ENCODE results near the gene BCAS1.

Gene BCAS1

GRCh38 chr20:54047720-54048119 is 22.7 kb downstream of the BCAS1 start:
- no peaks in the 10 kb centered on the region for H3K4me1 ChIP-seq (ENCODE audit: insufficient read depth, low read length)
- no peak overlapping the region for H2AFZ ChIP-seq (ENCODE audit: low read depth, low read length)
- no peaks in the 10 kb centered on the region for H3K36me3 ChIP-seq (ENCODE audit: insufficient read depth, low read length)
- no peaks in the 10 kb centered on the region for H3K27me3 ChIP-seq (ENCODE audit: insufficient read depth, low read length)
- H3K4me3 ChIP-seq (ENCODE audit: low read length), result no peak overlapping the region
- H3K9me3 ChIP-seq (ENCODE audit: low read length), result peaks cover 1% of the 10 kb centered on the region

DNA sequence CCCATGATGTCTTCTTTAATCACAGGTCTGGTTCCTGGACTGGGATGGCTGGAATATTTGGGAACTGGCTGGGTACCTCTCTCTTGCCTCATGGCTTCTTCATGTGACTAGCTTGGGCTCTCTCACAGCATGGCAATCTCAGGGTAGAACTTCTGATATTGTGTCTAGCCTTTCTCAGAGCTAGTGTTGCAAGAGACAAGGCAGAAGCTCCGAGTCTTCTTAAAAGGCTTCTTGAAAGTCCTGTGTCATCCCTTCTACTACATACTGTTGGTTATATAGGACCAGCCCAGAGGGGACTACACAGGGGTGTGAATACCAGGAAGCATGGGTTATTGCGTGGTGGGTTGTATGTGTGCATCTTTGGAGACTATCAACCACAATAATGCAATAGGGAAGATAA is 23.3 kb downstream of the BCAS1 start:
- H2AFZ ChIP-seq (ENCODE audit: low read depth, low read length), result no peak overlapping the region
- H3K27me3 ChIP-seq (ENCODE audit: insufficient read depth, low read length), result no peaks in the 10 kb centered on the region
- no peak overlapping the region for H3K4me3 ChIP-seq (ENCODE audit: low read length)

DNA sequence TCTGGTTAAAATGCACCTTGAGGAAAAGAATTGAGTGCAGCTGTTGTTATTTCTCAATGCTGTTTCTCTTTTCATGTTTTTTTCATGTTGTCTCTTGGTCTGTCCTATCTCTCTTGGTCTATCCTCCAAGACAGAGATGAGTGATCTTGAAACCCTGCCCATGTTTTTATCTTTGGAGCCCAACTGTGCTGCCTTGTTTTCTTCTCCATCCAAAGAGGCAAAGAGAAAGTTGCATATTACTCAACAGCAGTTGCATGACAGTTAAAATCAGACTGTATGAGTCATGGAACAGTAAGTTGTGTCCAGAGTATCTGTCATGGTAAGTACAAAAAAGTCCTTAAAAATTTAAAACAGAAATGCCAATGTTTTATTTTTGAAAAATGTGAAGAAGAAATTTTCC is 26.2 kb downstream of the BCAS1 start:
- no peak overlapping the region for H2AFZ ChIP-seq (ENCODE audit: low read depth, low read length)
- H3K4me3 ChIP-seq (ENCODE audit: low read length), result no peak overlapping the region
- no peaks in the 10 kb centered on the region for H3K36me3 ChIP-seq (ENCODE audit: insufficient read depth, low read length)
- no peaks in the 10 kb centered on the region for H3K9me3 ChIP-seq (ENCODE audit: low read length)
- no peaks in the 10 kb centered on the region for H3K27me3 ChIP-seq (ENCODE audit: insufficient read depth, low read length)
- H3K4me1 ChIP-seq (ENCODE audit: insufficient read depth, low read length), result no peaks in the 10 kb centered on the region

More for the DNA sequence above, 23.3 kb downstream of the BCAS1 start:
- peaks cover 1% of the 10 kb centered on the region for H3K9me3 ChIP-seq (ENCODE audit: low read length)
- H3K4me1 ChIP-seq (ENCODE audit: insufficient read depth, low read length), result no peaks in the 10 kb centered on the region
- H3K36me3 ChIP-seq (ENCODE audit: insufficient read depth, low read length), result no peaks in the 10 kb centered on the region

DNA sequence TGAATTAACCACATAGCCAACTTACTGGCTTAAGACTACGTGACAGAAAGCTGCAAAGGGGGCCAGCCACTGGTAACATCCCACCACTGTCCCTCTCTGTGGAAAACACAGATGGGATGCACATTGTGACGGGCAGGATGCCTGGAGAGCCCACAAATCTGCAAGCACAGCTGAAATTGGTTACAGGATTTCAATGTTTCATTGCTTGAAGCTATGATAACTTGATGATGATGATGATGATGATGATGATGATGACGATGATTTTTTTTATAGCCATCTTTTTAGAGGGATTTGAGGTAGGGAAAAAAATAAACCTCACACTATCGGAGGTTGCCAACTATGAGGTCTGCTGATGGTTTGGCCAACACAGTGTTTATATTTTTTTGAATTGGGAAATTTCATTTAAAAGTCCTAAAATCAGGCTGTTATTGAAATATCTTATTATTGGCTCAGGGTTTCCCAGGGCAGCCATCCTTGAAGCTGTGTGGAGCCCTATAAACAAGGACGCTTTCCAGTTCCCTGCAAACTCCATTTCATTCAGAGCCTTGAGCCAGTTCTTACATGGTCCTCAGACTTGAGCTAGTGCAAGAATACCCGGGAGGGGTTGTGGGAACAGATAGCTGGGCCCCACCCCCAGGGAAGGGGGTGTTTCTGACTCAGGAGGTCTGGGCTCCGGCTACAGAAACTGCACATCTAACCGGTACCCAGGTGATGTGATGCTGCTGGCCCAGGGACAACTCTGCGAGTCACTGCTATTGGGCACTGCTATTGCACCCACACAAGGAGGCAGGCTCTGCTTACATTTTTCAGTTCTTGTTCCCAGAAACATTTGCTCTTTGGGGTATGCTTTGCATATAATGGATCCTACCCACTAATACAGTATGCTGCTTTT is 27.1 kb downstream of the BCAS1 start:
- H3K4me3 ChIP-seq (ENCODE audit: low read length), result no peak overlapping the region
- H3K9me3 ChIP-seq (ENCODE audit: low read length), result no peaks in the 10 kb centered on the region
- no peaks in the 10 kb centered on the region for H3K4me1 ChIP-seq (ENCODE audit: insufficient read depth, low read length)
- H3K27me3 ChIP-seq (ENCODE audit: insufficient read depth, low read length), result no peaks in the 10 kb centered on the region
- H2AFZ ChIP-seq (ENCODE audit: low read depth, low read length), result no peak overlapping the region
- H3K36me3 ChIP-seq (ENCODE audit: insufficient read depth, low read length), result no peaks in the 10 kb centered on the region

- Histone ChIP-seq H3K4me1 (ENCODE audit: insufficient read depth, low read length) (no peaks in the 10 kb centered on the region), H3K36me3 (ENCODE audit: insufficient read depth, low read length) (no peaks in the 10 kb centered on the region), H3K27me3 (ENCODE audit: insufficient read depth, low read length) (no peaks in the 10 kb centered on the region), H3K9me3 (ENCODE audit: low read length) (no peaks in the 10 kb centered on the region), H3K4me3 (ENCODE audit: low read length) (no peak overlapping the region), H2AFZ (ENCODE audit: low read depth, low read length) (no peak overlapping the region)
Observed at GRCh38 chr20:54042021-54042420, 28.4 kb downstream of the BCAS1 start.

- Histone ChIP-seq H3K4me3 (ENCODE audit: low read length) (no peak overlapping the region), H3K4me1 (ENCODE audit: insufficient read depth, low read length) (no peaks in the 10 kb centered on the region), H2AFZ (ENCODE audit: low read depth, low read length) (no peak overlapping the region), H3K27me3 (ENCODE audit: insufficient read depth, low read length) (no peaks in the 10 kb centered on the region), H3K36me3 (ENCODE audit: insufficient read depth, low read length) (no peaks in the 10 kb centered on the region), H3K9me3 (ENCODE audit: low read length) (no peaks in the 10 kb centered on the region)
Observed at GRCh38 chr20:54041336-54041735, 29.1 kb downstream of the BCAS1 start.

DNA sequence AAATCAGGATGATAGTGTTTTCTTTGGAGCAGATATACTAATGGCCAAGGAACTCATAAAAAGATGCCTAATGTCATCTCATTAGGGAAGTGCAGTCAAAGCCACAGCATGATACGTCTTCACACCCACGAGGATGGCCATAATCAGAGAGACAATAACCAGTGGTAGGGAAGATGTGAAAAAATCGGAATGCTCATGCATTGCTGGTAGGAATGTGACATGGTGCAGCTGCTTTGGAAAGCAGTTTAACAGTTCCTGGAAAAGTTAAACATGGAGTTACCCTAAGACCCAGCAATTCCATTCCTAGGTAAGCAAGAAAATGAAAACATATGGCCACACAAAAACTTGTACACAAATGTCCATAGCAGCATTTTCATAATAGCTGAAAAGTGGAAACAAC is 29.9 kb downstream of the BCAS1 start:
- Histone ChIP-seq H3K27me3 (ENCODE audit: insufficient read depth, low read length) (no peaks in the 10 kb centered on the region), H3K4me1 (ENCODE audit: insufficient read depth, low read length) (no peaks in the 10 kb centered on the region), H3K36me3 (ENCODE audit: insufficient read depth, low read length) (no peaks in the 10 kb centered on the region), H3K9me3 (ENCODE audit: low read length) (no peaks in the 10 kb centered on the region), H2AFZ (ENCODE audit: low read depth, low read length) (no peak overlapping the region), H3K4me3 (ENCODE audit: low read length) (no peak overlapping the region)

DNA sequence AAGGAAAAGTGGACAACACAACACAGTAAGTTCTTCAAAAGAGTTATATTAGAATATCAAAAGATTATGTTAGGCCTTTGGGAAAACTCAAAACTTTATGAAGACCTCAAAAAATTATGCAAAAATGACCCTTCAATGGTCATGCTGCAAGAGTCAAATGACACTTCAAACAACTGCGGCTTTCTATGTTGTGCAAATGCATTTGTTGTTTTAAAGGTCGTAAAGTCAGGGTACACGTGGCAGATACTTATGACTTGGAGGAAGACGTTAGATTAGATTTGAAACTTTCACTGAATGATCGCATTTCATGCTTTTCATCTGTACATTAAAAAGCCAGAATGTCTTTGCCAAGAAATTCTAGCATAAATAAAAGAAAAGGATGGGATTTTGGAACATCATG is 31.4 kb downstream of the BCAS1 start:
- Histone ChIP-seq H3K27me3 (ENCODE audit: insufficient read depth, low read length) (no peaks in the 10 kb centered on the region), H3K9me3 (ENCODE audit: low read length) (no peaks in the 10 kb centered on the region), H3K4me1 (ENCODE audit: insufficient read depth, low read length) (no peaks in the 10 kb centered on the region), H3K36me3 (ENCODE audit: insufficient read depth, low read length) (no peaks in the 10 kb centered on the region), H2AFZ (ENCODE audit: low read depth, low read length) (no peak overlapping the region), H3K4me3 (ENCODE audit: low read length) (no peak overlapping the region)

DNA sequence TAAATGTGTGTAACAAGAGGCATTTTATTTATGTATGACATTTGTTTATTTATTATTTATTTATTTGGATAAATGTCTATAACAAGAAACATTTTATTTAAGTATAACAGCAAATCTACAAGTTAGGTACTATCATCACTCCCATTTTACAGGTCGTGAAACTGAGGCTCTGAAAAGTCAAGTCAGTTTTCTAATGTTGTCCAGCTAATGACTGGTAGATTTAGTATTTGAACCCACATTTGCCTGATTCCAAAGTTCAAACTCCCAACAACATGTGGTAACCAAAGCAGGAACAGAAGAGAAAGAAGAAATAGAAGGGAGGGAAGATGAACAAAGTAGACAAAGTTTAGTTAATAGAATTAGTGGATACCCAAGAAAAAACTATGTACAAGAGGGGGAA is 32.9 kb downstream of the BCAS1 start:
- no peaks in the 10 kb centered on the region for H3K4me1 ChIP-seq (ENCODE audit: insufficient read depth, low read length)
- H3K4me3 ChIP-seq (ENCODE audit: low read length), result no peak overlapping the region
- no peaks in the 10 kb centered on the region for H3K36me3 ChIP-seq (ENCODE audit: insufficient read depth, low read length)
- no peak overlapping the region for H2AFZ ChIP-seq (ENCODE audit: low read depth, low read length)
- H3K9me3 ChIP-seq (ENCODE audit: low read length), result no peaks in the 10 kb centered on the region
- H3K27me3 ChIP-seq (ENCODE audit: insufficient read depth, low read length), result no peaks in the 10 kb centered on the region

DNA sequence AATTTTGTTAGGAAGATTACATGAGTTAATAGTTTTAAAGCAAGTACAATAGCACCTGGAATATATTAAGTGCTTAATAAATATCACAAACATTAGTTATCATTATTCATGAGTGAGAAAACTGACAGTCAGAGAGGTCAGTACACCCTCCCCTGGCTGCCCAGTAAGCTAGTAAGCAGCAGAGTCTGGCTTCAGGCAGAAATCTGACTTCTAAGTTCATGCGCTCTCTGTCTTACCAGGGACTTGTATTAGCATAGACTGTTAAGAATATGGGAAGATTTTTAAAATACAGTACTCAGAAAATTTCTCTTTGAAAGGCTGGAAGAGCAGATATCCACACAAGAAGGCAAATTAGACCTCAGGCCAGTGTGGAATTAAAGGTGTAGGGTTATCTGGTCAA is 40.8 kb downstream of the BCAS1 start:
- Histone ChIP-seq H3K36me3 (ENCODE audit: insufficient read depth, low read length) (no peaks in the 10 kb centered on the region), H2AFZ (ENCODE audit: low read depth, low read length) (no peak overlapping the region), H3K9me3 (ENCODE audit: low read length) (no peaks in the 10 kb centered on the region), H3K27me3 (ENCODE audit: insufficient read depth, low read length) (no peaks in the 10 kb centered on the region), H3K4me3 (ENCODE audit: low read length) (no peak overlapping the region), H3K4me1 (ENCODE audit: insufficient read depth, low read length) (peaks cover 6% of the 10 kb centered on the region)

GRCh38 chr20:54029176-54029575 is 41.2 kb downstream of the BCAS1 start:
- H3K36me3 ChIP-seq (ENCODE audit: insufficient read depth, low read length), result no peaks in the 10 kb centered on the region
- no peak overlapping the region for H2AFZ ChIP-seq (ENCODE audit: low read depth, low read length)
- no peak overlapping the region for H3K4me3 ChIP-seq (ENCODE audit: low read length)
- no peaks in the 10 kb centered on the region for H3K9me3 ChIP-seq (ENCODE audit: low read length)
- peaks cover 6% of the 10 kb centered on the region for H3K4me1 ChIP-seq (ENCODE audit: insufficient read depth, low read length)
- no peaks in the 10 kb centered on the region for H3K27me3 ChIP-seq (ENCODE audit: insufficient read depth, low read length)

DNA sequence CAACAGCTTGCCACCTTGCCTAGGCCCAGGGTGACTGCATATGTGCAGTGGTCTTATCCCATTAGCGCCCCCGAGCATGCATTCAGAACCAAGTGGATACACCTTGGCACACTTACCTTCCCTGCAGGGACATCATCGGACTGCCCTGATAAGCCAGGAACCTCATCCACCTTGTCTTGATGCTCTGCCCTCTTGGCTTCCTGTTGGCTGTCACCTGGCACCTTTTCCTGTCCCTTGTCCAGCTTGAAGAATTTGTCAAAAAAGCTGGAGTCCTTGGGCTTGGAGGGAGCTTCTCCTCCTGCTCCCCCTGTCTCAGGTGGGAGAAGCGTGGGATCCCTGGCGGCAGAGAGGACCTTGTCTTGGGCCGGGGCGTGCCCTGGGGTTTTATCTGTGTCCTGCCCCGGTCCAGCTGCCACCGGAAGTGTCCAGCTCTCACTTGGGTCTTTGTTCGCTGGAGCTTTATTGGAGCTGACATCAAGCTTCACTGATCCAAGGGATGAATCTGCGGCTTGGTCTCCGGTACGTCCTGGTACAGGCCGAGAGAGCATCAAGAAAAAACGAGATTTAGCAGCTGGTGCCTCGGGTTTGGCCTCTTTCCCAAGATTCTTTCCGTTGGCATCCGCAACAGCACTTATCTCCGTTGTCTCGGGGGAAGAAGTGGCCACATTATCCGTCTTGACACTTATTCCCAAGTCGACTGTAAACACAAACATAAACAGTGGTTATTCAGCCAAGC is 42.0 kb downstream of the BCAS1 start:
- H3K4me3 ChIP-seq (ENCODE audit: low read length), result no peak overlapping the region

DNA sequence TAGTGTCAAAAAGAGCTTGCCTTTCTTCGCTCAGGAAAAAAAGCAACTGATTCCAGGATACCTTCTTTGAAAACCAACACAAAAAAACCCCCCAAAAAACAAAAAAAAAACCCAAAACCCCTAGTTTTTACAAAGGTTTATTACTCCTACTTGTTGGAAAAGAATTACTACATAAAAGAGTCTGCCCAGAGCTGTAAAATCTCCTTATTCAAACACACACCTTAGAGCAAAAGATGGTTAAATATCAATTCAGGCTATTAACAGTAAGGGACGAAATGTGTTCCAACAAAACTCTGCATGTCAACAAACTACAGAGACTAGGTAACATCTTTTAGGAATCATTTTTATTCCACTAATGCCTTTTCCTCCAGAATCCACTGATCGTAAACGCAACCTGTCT is 42.7 kb downstream of the BCAS1 start:
- no peak overlapping the region for H2AFZ ChIP-seq (ENCODE audit: low read depth, low read length)
- no peaks in the 10 kb centered on the region for H3K9me3 ChIP-seq (ENCODE audit: low read length)
- peaks cover 6% of the 10 kb centered on the region for H3K4me1 ChIP-seq (ENCODE audit: insufficient read depth, low read length)
- no peaks in the 10 kb centered on the region for H3K27me3 ChIP-seq (ENCODE audit: insufficient read depth, low read length)
- no peak overlapping the region for H3K4me3 ChIP-seq (ENCODE audit: low read length)
- no peaks in the 10 kb centered on the region for H3K36me3 ChIP-seq (ENCODE audit: insufficient read depth, low read length)

More for the DNA sequence above, 42.0 kb downstream of the BCAS1 start:
- Histone ChIP-seq H3K9me3 (ENCODE audit: low read length) (no peaks in the 10 kb centered on the region), H3K27me3 (ENCODE audit: insufficient read depth, low read length) (no peaks in the 10 kb centered on the region), H3K36me3 (ENCODE audit: insufficient read depth, low read length) (no peaks in the 10 kb centered on the region), H2AFZ (ENCODE audit: low read depth, low read length) (no peak overlapping the region), H3K4me1 (ENCODE audit: insufficient read depth, low read length) (peaks cover 6% of the 10 kb centered on the region)
